HG02678 (cell line): ENCODE data around the gene CACNA1B.
"Not testable (repeated sequence)": the region's sequence is repeated elsewhere in the genome, so short reads cannot be mapped to it uniquely, and the experiment has no call there.

Experiments
- ATAC-seq: cut with Tn5 transposase; IDR thresholded peaks from one replicate; pipeline ENCODE4 v1.9.1; 2021; ENCODE audit warnings: mild to moderate bottlenecking, moderate library complexity; ENCODE audit not compliant: unreplicated experiment

Gene CACNA1B

GRCh38 chr9:138069731-138070456, 192.3 kb downstream of the CACNA1B start:
- no peak for ATAC-seq

GRCh38 chr9:138070815-138071214, 193.2 kb downstream of the CACNA1B start:
- no peak for ATAC-seq

- ATAC-seq: no peak
Measured at GRCh38 chr9:138071292-138071691, 193.7 kb downstream of the CACNA1B start.

GRCh38 chr9:138071731-138072130, 194.1 kb downstream of the CACNA1B start:
- no peak for ATAC-seq

GRCh38 chr9:138072161-138072842, 194.7 kb downstream of the CACNA1B start:
- ATAC-seq: no peak

GRCh38 chr9:138072897-138073296, 195.3 kb downstream of the CACNA1B start:
- ATAC-seq: no peak

GRCh38 chr9:138073408-138073807, 195.8 kb downstream of the CACNA1B start:
- ATAC-seq: no peak

- no peak for ATAC-seq
Measured at GRCh38 chr9:138073808-138074207, 196.2 kb downstream of the CACNA1B start.

- no peak for ATAC-seq
Measured at GRCh38 chr9:138074516-138074915, 196.9 kb downstream of the CACNA1B start.

- no peak for ATAC-seq
Measured at GRCh38 chr9:138075496-138075895, 197.9 kb downstream of the CACNA1B start.

GRCh38 chr9:138075961-138076649, 198.5 kb downstream of the CACNA1B start:
- ATAC-seq: no peak

GRCh38 chr9:138076650-138077009, 199.0 kb downstream of the CACNA1B start:
- ATAC-seq: no peak

- no peak for ATAC-seq
Measured at GRCh38 chr9:138077126-138077525, 199.5 kb downstream of the CACNA1B start.

GRCh38 chr9:138077898-138078540, 200.4 kb downstream of the CACNA1B start:
- no peak for ATAC-seq

GRCh38 chr9:138078846-138079245, 201.3 kb downstream of the CACNA1B start:
- no peak for ATAC-seq

GRCh38 chr9:138080979-138081378, 203.4 kb downstream of the CACNA1B start:
- ATAC-seq: no peak

- ATAC-seq: no peak
Measured at GRCh38 chr9:138082918-138083636, 205.5 kb downstream of the CACNA1B start.

GRCh38 chr9:138083873-138084272, 206.3 kb downstream of the CACNA1B start:
- no peak for ATAC-seq

- ATAC-seq: no peak
Measured at GRCh38 chr9:138085568-138085967, 208.0 kb downstream of the CACNA1B start.

GRCh38 chr9:138092057-138092456, 214.5 kb downstream of the CACNA1B start:
- not testable (repeated sequence) for ATAC-seq

GRCh38 chr9:138094028-138094427, 216.4 kb downstream of the CACNA1B start:
- ATAC-seq: no peak
